22Rv1 (cell line): ENCODE results near the gene SLC12A4.

Experiments used
- H3K27ac ChIP-seq: fragments of 450-650 bp; 2 replicates; pipeline ENCODE4 v1.5.1; 2017
- CTCF ChIP-seq: fragments of 450-650 bp; IDR thresholded peaks from 2 replicates; pipeline ENCODE4 v1.5.1; 2017; ENCODE audit warnings: mild to moderate bottlenecking
- ZFX ChIP-seq: fragments of 450-650 bp; IDR thresholded peaks from 2 replicates; pipeline ENCODE4 v1.6.1; 2017; ENCODE audit warnings: antibody characterized with exemption, borderline replicate concordance

SLC12A4 gene

GRCh38 chr16:67943619-67944504 lies 24.6 kb downstream of the SLC12A4 start, which contains the start of gene LCAT:
LCAT (minus strand) TSS chr16:67944120; CDS start chr16:67944101, 19 bp downstream.
- TF ChIP-seq CTCF (no peak), ZFX (no peak)
- H3K27ac ChIP-seq = no peak within 1 kb of the TSS

- H3K27ac ChIP-seq = no peak overlapping the region
- no peak for TF ChIP-seq ZFX
- no peak for TF ChIP-seq CTCF
Observed at GRCh38 chr16:67943256-67943618, 25.2 kb downstream of the SLC12A4 start.

- no peak for TF ChIP-seq ZFX
Observed at GRCh38 chr16:67942510-67943255, 25.8 kb downstream of the SLC12A4 start.

GRCh38 chr16:67942200-67942509 lies 26.3 kb downstream of the SLC12A4 start:
- no peak for TF ChIP-seq ZFX
- TF ChIP-seq CTCF = peak; percentile 85
- H3K27ac ChIP-seq = peak overlapping the region; percentile 31; the same call in 1 of the 2 replicates

More at GRCh38 chr16:67942510-67943255, 25.8 kb downstream of the SLC12A4 start:
- no peak overlapping the region for H3K27ac ChIP-seq

GRCh38 chr16:67941469-67942199 lies 26.8 kb downstream of the SLC12A4 start:
- no peak for TF ChIP-seq ZFX
- no peak for TF ChIP-seq CTCF
- peak overlapping the region; percentile 31 for H3K27ac ChIP-seq

GRCh38 chr16:67940446-67941089 lies 27.9 kb downstream of the SLC12A4 start:
- peak overlapping the region; percentile 31; the same call in 1 of the 2 replicates for H3K27ac ChIP-seq
- TF ChIP-seq CTCF (no peak), ZFX (no peak)
